Stimulated activated CD8-positive, alpha-beta memory T cell treated with anti-CD3 and anti-CD28 coated beads, Interleukin-7, amount 100 ng/mL, for 48 hours (primary cell): ENCODE results near the gene RNPEP.
"Not testable (repeated sequence)": the region's sequence is repeated elsewhere in the genome, so short reads cannot be mapped to it uniquely, and the experiment has no call there.

ENCODE experiments used
- DNase-seq, 2 donors: peaks; one replicate each; pipeline ENCODE4 v3.0.0-alpha.2; 2020; ENCODE audit warnings: low read depth in 1 of 2; ENCODE audit errors: extremely low read depth in 1 of 2

The RNPEP gene

GRCh38 chr1:202034149-202034682 is 51.8 kb downstream of the RNPEP start:
- DNase-seq: no peak

- no peak for DNase-seq
Measured at GRCh38 chr1:202034683-202035462, 52.4 kb downstream of the RNPEP start.

GRCh38 chr1:202036595-202037387 is 54.3 kb downstream of the RNPEP start:
- DNase-seq: no peak

GRCh38 chr1:202037706-202038296 is 55.4 kb downstream of the RNPEP start:
- no peak for DNase-seq

- no peak for DNase-seq
Measured at GRCh38 chr1:202038688-202039346, 56.4 kb downstream of the RNPEP start.

GRCh38 chr1:202045705-202046104 is 63.3 kb downstream of the RNPEP start:
- no peak for DNase-seq

GRCh38 chr1:202046227-202046626 is 63.8 kb downstream of the RNPEP start:
- DNase-seq: no peak

- no peak for DNase-seq
Measured at GRCh38 chr1:202046748-202047708, 64.6 kb downstream of the RNPEP start.

- DNase-seq: no peak
Measured at GRCh38 chr1:202047977-202048376, 65.5 kb downstream of the RNPEP start.

GRCh38 chr1:202049129-202049528 is 66.7 kb downstream of the RNPEP start:
- DNase-seq: no peak

- no peak for DNase-seq
Measured at GRCh38 chr1:202054094-202054493, 71.6 kb downstream of the RNPEP start.

GRCh38 chr1:202054673-202055072 is 72.2 kb downstream of the RNPEP start:
- not testable (repeated sequence) for DNase-seq
